Stimulated activated CD4-positive, alpha-beta T cell treated with anti-CD3 and anti-CD28 coated beads, Interleukin-12 subunit alpha, Interleukin-12 subunit beta, amount 100 ng/mL, for 48 hours (primary cell): ENCODE results near the gene CDH24.

Experiments
- DNase-seq, 3 donors: peaks; one replicate each; pipeline ENCODE4 v3.0.0-alpha.2; 2020; ENCODE audit warnings: low read depth in 2 of 3, low spot score in 1 of 3

Gene CDH24

DNA sequence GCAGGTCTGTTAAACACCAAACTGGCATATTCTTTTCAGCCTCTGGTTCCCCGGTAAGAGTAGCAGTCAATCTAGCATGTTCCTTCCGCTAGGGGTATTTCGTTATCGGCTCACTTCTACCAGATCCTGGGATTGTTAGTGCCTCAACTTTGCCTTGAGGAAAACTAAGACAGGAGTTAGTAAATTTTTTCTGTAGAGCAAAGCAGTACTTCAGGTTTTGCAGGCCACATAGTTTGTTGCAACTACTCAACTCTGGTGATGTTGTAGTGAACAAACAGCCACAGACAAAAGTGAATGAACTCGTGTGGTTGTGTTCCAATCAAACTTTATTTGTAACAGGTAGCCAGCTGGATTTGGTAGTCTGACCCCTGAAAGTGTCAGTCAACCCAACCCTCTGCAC, 6.3 kb upstream of the CDH24 start:
- no peak for DNase-seq

DNA sequence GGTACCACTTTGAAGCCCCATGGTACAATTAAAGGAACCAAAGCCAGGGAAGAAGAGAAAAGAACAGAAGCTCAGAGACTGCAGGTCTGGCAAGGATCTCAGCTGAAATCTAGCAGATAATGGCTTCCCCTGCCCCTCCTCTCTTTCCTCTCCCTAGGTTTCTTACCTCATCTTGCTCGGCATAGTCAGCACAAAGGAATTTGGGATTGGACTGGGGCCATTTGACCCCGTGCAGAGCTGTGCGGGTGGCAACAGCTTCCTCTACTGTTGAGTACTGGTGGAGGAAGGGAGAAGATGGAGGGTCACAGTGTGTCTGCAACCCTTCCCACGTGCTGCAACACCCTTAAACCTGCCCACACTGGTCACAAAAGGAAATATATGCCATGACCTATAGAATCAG, 4.7 kb upstream of the CDH24 start:
- no peak for DNase-seq

DNA sequence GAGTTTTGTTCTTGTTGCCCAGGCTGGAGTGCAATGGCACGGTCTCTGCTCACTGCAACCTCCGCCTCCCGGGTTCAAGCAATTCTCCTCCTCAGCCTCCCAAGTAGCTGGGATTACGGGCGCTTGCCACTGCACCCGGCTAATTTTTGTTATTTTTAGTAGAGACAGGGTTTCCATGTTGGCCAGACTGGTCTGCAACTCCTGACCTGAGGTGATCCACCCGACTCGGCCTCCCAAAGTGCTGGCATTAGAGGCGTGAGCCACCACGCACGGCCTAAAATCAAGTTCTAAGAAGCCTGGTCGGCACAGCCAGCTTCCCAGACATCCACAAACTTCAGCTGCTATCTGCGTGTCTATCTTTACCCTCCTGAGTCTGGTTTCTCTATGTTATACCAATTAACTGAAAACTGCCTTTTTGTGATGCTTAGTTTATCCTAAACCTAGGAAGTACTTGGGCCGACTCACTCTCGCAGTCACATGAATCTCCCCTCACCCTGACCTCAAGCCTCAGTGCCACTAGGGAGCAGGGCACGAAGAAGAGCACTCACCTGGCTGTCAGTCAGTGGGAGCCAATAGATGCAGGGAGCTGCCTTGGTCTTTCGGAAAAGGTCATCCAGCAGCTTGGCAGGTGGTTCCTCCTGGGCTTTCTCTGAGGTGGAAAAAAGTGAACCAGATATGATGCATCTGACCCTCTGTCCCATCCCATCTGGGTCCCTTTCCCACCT, 3.4 kb upstream of the CDH24 start:
- DNase-seq, result no peak

DNA sequence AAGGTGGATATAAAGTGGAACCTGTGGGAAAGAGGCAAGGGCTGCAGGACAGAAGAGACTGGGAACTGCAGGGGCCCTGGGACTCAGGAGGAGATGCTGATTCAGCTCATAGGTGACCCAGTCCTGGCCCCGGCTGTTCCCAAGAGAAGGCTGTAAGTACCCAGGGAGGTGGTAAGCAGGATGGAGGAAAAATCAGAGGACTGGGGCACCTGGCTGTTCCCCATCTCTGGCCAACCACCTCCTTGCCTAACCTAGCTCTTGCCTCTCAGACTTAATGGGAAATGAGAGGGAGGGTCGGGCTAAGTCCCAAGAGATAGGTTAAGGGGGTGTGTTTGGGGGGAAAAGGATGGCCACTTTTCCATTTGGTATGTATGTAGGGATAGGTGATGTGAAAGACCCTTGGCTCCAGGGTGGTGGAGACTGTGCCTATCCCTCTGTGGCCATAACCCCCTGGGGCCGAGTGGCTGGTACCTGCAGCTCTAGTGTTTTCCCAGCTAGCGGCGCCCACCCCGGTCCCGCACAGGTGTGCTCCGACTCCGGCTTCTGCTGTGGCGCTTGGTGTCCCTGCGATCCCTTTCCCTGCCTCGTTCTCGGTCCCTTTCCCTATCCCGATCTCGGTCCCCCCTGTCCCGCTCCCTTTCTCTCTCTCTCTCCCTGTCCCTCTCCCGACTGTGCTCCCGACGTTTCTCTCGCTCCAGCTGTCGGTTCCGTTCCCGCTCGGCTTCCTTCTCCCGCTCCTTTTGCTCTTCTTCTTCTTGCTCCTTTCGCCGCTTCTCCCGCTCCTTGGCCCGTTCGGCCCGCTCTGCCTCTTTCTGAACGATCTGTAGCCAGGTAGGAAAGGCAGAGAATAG, 1.6 kb upstream of the CDH24 start:
- DNase-seq, result no peak

DNA sequence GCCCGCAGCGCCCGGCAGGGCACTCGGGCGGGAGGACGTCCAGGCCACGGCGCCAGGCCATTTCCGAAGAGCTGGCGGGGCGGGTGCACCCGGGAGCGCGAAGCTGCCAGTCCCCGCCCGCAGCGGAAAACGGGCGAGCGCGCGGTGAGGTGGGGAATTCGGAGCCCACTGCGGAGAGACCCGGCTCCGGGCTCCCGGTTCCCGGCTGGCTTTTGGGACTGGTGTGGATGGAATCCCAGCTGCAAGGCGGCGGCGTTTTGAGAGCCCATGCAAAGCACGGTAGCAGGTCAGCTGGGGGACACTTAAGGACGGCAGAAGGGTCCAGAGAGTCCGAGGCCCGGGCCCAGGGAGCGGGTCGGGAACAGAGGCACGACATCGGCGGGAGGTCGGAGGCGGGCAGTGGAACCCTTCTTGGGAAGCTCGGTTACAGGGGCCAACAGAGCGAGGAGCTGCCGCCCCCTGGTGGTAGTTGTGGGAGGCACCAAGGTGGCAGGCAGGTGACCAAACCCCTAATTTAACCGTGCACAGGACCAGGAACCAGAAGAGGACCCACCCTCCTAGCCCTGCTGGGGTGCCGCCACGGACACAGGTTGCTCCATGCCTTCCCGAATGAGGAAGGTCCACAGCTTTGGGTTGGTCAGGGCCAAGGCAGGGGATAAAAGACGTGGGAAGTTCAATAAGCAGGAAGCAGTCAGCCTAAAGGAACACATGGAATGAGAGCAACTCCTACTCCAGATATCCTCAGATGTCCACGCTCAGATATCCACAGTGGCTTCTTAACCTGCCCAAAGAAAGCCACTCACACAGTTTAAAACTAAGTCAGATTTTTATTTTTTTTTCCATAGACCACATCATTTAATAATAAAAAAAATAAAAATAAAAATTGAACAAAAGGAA, 685 bp upstream of the CDH24 start:
- DNase-seq, result peak; percentile 77 to 88 (median 84)

DNA sequence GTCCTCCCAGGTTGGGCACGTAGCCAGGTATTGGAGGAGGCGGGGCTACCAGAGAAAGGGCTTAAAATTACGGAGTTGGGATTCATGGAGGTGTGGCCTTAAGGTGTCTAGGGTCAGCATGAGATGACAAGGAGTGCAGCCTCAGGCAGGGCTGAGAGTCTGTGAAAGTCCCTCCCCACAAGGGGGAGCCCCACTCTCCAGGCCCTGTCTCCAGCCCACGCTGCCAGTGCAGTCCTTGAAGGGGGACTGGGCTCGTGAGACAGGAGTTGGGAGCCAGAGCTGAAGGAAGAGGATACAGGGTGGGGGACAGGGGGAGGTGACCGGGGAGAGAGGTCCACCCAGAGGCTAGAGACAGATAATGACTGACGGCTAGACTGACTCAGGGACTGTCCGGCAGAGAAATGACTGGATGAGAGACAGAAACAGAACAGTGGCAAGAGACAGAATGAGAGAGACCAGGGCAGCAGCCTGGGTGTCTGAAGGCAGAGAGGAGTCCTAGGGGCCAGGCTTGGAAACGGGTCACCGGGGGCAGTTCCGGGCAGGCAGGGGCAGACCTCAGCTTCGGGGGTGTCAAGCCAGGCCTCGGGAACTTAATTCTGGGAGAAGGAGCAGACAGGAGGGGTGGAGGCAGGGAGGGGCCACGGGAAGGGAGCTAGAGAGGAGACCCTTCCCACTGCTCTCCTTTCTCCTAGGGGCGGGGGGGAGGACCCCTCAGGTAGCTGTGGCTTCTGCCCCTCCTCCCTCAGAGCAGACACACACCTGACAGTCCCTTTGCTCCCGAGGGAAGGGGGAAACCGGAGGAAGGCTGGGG, 970 bp downstream of the CDH24 start:
- peak; percentile 36 to 59 (median 52) for DNase-seq

DNA sequence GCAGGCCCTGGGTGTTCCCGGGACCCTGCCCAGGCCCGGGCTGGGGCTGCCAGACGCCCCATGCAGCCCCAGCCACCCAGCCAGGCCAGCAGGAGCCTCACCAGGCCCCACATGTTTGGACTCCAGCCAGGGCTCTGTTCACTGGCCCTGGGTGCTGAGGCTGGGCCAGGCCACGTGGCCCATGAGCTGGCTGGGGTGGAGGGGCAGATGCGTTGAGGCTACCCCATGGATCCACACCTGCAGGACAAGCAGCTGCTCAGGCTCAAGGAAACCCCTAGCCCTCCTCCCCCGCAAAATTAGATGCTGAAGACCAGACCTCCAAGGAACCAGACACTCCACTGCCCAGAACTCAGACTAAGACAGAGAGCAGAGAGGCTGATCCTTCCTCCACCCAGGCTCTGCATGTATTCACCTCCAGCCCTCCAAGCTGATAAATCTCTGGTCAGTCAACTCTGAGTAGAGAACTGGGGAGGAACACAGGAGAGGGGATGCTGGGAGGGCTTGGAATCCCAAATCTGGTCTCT, 1.6 kb downstream of the CDH24 start:
- DNase-seq, result no peak

DNA sequence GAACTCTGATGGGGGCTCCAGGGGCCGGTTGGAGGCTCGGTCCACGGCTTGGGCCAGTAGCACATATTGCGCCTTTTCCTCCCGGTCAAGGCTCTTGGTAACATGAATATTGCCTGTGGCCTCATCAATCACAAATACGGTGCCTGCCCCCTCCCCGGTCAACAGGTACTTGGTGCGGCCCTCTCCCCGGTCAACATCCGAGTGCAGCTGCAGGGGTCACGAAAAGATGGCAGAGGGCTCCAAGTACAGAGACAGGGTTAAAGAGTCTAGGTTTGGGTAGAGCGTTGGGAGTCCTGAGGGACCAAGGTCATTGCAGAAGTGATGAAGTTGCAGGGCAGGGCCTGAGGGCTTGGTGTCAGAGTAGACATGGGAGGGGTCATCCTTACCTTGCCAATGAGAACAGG, 2.2 kb downstream of the CDH24 start:
- no peak for DNase-seq

DNA sequence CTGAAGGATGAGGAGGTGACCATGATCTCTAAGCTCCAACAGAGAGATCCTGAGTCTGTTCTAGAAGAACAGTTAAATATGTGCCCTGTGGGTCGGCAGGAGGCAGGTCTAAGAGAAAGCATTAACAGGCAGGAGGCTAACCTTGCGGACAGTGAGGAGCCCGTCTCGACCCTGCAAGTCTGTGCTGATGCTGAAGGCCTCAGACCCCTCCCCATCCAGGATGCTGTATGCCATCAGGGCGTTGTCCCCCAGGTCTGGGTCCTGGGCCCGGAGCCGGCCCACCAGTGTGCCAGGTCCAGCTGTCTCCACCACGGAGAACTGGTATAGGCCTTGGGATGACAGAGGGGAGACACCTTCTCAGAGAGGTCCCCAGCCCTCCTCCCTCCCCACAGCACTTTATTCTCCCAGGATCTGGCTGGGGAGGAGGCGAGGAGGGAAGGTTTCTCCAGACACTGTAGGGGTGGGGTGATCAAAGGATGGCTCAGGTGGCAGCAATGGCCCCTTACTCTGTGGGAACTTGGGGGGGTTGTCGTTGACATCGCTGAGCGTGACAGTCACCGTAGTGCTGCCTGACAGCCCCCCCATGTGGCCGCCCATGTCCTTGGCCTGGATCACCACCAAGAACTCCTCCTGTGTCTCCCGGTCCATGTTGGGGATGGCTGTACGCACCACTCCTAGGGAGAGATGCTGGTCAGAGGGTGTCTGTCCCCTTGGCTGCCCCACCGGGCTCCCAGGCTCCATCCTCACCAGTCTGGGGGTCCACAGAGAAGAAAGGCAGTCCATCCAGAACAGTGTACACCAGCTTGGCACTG, 3.1 kb downstream of the CDH24 start:
- DNase-seq, result peak in 1 of 3 donors; percentile 19

DNA sequence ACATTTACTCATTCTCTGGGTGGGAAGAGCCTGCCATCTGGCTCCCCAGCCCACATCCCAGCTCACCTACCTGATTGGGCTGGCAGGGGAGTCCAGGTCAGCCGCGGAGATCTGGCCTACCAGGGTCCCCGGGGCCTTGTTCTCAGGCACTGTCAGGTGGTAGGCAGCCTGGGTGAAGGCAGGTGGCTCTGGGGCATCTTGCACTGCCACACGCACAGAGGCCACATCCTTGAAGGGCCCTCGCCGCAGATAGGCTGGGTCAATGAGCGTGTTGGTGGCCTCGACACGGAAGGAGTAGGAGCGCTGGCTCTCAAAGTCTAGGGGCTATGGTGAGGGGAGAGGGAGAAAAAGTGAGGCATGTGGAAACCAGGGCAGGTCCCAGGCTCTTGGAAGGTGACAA, 3.9 kb downstream of the CDH24 start:
- no peak for DNase-seq

DNA sequence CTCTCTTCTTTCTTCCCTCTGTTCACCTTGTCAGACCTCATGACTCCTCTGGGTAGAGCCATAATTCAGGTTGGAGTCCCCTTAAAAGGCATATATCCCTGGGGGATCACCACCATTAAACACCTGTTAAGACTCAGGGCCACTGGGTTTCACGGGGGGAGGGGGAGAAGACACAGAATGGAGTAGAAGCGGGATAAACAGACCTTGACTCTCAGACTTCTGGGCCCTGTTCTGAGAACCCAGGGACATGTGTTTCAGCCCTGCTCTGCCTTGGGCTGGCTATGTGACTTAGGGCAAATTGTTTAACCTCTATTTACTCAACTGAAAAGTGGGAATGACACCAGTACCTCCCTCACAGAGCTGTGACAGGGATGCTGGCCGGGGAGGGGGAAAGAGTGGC, 4.6 kb downstream of the CDH24 start:
- no peak for DNase-seq

DNA sequence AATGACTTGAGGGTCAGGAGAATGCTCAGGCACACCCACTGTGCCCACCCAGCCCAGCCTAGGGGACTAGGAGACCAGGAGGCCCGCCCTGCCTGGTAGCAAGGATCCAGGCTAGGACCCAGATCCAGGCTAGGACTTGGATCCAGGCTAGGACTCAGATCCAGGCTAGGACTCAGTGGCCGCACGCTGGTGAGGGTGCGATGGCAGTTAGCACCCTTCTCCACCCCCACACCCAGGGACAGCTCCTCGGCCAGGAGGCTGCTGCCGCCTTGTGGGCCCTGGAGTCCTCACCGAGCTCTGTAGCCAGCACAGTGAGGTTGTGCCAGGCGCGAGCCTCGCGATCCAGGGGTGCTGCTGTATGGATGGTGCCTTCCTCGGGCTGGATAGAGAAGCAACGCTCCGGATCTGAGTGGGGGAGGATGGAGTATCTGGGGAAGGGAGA, 5.1 kb downstream of the CDH24 start:
- DNase-seq, result no peak

DNA sequence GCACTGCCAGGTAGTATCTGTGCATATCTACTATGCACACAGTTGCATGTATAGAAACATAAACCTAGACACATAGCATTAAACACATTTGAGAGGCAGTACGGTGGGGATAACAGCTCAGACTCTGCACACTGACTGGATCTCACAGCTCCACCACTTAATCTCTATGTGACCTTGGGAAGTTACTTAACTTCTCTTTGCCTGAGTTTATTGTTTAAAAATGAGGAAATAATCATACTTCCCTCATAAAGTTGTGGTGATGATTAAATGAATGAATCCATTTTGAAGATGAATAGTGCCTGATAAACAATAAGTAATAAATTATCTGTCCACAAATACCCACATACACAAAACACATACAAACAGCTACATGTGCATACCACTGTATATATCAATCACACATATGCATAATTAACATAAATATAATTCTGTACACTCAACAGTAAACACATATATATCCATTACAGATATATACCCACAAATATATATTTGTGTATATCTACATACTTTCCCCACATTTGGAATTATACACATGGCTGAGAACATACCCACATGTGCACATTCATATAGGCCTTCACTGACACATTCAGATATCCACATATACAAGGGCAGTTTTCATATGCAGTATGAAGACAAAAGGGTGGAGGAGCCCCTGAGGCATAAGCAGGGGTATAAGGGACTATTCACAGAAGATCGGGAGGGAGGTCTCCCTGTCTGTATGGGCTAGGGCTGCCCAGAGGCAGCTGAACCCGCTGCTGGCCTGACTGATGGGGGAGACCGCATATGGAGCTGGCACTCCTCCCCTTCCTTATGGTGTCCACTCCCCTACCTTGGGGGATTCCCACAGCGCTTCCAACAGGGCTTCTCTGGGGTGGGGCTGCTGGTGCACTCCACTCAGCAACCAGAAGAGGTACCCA, 5.9 kb downstream of the CDH24 start:
- DNase-seq, result no peak

DNA sequence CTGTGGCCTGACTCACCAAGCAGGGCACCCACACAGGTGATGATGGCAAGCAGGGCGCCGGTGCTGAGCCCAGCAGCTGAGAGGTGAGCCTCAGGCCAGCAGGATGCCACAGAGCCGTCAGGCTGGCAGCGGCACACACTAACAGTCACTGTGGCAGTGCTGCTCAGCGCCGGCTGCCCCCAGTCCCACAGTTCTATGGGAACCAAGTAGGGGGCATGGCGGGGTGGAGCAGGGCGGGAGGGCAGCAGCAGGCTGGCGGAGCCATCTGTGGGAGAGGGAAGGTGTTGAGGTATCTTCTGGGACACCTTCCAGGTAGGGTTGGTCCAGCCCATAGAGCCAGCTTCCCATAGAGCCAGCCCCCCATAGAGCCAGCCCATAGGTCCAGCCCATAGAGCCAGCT, 8.3 kb downstream of the CDH24 start:
- DNase-seq, result no peak

DNA sequence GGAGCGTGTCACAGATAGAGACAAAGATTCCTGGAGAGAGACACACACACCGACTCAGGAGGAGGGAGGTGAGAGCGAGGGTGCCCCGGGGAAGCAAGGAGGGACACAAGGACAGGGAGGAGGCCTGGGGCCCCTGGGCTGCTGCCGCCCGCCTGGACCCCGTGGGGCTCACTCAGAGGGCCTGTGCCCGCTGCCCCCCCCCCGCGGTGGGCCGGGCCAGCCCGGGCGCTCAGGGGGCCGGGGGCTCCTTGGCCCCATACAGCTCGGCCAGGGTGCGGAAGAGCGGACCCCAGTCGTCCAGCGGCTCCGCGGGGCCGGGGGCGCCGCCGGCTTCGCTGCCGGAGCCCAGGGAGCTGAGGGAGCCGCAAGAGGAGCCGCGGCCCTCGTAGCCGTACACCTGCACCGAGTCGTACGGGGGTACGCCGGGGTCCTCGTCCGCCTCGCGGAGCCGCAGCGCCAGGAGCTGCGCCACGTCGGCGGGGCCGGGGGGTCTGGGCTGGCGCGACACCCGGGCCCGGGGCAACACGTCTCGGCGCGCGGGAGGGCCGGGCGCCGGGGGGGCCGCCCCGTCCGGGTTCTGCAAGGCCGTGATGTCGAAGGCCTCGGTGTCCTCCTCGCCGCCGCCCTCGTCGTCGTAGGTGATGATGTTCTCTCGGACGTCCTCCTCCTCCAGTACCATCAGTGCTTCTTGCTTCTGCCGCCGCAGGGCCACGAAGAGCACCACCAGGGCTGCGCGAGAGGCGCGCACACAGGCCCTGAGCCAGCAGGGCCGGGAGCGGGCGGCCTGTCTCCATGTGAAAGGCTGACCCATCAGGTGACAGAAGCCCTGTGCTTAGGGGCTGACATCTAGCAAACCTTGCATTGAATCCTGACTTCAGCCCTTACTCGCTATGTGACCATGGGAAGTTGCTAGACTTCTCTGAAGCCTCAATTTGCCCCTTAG, 9.3 kb downstream of the CDH24 start:
- DNase-seq, result no peak

DNA sequence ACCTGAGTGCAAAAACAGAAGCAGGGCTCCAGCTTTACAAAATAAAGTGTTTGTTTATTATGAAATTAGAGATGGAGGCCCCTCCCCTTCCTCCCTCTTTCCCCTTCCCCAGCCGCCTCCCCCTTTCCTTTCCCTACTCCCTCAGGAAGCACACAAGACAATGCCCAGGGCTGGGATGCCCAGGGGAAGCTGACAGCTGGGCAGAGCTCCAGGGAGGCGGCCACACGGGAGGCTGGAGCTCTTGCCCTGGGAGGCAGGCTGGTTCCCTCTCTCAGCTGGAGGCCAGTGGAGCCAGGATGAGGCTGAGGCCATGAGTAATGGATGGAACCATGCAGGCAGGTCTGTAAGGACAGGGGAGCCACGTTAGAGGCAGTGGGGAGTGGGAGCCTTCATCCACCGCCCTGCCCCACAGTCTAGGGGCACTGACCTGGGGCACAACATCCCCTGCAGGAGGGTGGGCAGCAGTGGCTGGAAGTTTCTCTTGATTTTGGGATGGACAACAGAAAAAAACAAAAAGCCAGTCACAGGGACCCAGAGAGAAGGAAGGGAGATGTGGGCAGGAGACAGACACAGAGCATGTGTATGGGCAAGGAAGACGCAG, 10.2 kb downstream of the CDH24 start:
- DNase-seq, result no peak
